HG03045 (cell line): ENCODE data around the gene HACL1.
"Not testable (repeated sequence)": the region's sequence is repeated elsewhere in the genome, so short reads cannot be mapped to it uniquely, and the experiment has no call there.

Experiments used
- ATAC-seq: cut with Tn5 transposase; IDR thresholded peaks from one replicate; pipeline ENCODE4 v1.9.1; 2021; ENCODE audit warnings: mild to moderate bottlenecking, moderate library complexity; ENCODE audit not compliant: unreplicated experiment

The HACL1 gene

GRCh38 chr3:15630646-15631350 is 29.4 kb upstream of the HACL1 start:
- ATAC-seq, result peak; percentile 47

GRCh38 chr3:15629860-15630597 is 28.7 kb upstream of the HACL1 start:
- ATAC-seq, result peak; percentile 86

- no peak for ATAC-seq
Measured at GRCh38 chr3:15628967-15629366, 27.6 kb upstream of the HACL1 start.

- ATAC-seq, result no peak
Measured at GRCh38 chr3:15623535-15624440, 22.4 kb upstream of the HACL1 start.

- ATAC-seq, result not testable (repeated sequence)
Measured at GRCh38 chr3:15619659-15620464, 18.5 kb upstream of the HACL1 start.

- no peak for ATAC-seq
Measured at GRCh38 chr3:15616053-15616452, 14.7 kb upstream of the HACL1 start.

GRCh38 chr3:15614958-15615357 is 13.6 kb upstream of the HACL1 start:
- no peak for ATAC-seq

GRCh38 chr3:15612001-15612400 is 10.6 kb upstream of the HACL1 start:
- no peak for ATAC-seq

GRCh38 chr3:15611018-15611417 is 9.6 kb upstream of the HACL1 start:
- no peak for ATAC-seq

GRCh38 chr3:15610082-15610759 is 8.9 kb upstream of the HACL1 start:
- ATAC-seq, result no peak

- ATAC-seq, result no peak
Measured at GRCh38 chr3:15606434-15606891, 5.1 kb upstream of the HACL1 start.

- ATAC-seq, result not testable (repeated sequence)
Measured at GRCh38 chr3:15604584-15604983, 3.2 kb upstream of the HACL1 start.

- not testable (repeated sequence) for ATAC-seq
Measured at GRCh38 chr3:15602816-15603215, 1.4 kb upstream of the HACL1 start.

- ATAC-seq, result peak; percentile 10
Measured at GRCh38 chr3:15602146-15602536, 772 bp upstream of the HACL1 start.

GRCh38 chr3:15601046-15601398 is 347 bp downstream of the HACL1 start:
- ATAC-seq, result peak; percentile 6

GRCh38 chr3:15595955-15596354 is 5.4 kb downstream of the HACL1 start:
- ATAC-seq, result no peak

- no peak for ATAC-seq
Measured at GRCh38 chr3:15592968-15593367, 8.4 kb downstream of the HACL1 start.

- ATAC-seq, result no peak
Measured at GRCh38 chr3:15591928-15592327, 9.4 kb downstream of the HACL1 start.

- ATAC-seq, result no peak
Measured at GRCh38 chr3:15591242-15591641, 10.1 kb downstream of the HACL1 start.
